Left hindlimb (tissue), 1 donor: ENCODE results near the gene FAM229B.
A peak's percentile ranks its signal among the peaks of the same experiment; 100 is the strongest.
"Not testable (repeated sequence)": the region's sequence is repeated elsewhere in the genome, so short reads cannot be mapped to it uniquely, and the experiment has no call there.

Experiments
- DNase-seq: peaks from one replicate; pipeline ENCODE4 v3.0.0-alpha.2; 2018

Gene FAM229B

DNA sequence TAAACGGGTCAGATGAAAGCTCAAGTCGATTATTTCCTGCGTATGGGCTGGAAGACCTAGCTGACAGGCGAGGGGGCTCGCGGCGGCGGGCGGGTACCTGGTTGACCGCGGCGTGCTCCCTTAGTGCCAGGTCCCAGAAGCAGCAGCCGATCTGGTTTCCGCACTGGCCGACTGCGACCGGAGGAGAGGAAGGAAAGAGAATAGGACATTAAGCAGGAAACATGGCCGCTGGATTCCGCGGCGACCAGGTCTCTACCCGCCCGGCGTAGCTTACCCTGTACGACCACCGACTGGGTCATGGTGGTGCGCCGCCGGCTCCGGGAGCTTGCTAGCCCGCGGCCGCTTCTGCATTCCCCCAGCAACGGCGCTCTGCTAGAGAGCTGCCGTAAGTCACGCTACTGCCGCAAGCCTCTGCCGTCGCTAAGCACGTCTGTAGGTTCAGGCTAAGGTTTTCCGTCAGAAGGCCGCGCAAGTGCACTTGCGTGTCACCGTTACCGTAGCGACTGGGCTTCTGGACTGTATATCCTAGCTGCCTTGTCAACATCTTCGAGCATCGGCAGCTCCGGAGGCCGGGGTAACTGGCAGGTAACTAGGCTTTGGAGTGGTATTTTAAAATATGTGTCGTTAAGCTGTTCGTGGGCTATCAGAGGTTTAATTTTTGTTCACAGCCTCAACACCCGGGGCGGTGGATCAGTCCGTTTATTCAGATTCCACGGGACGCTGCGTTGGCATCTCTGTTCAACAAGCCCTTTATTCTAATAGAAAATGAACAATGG lies at the start of gene FAM229B, which contains the start of gene TUBE1:
FAM229B (plus strand) TSS at position 456 of the 776 bp plus-strand sequence. CDS start 11,693 bp downstream, outside the sequence.
TUBE1 (minus strand) TSS at position 347 of the 776 bp plus-strand sequence; CDS start at position 299, 48 bp downstream.
- peak; percentile 95 for DNase-seq

DNA sequence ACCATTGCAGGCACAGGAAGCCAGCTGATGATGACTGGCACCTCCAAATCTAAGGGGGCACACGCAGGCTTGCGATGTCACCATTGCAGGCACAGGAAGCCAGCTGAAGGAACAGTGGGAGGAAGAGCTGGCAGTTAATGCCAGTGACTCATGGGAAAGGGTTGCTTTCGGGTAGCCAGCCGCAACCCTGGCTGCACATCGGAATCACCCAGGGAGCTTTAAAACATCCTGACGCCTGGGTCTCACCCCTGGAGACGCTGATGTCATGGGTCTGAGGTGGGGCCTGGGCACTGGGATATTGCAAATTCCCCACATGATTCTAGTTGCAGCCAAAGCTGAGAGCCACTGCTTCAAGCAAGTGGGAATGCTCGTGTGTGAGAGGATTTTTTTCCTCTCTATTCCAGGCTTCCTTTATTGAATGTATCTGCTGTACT lies 49.6 kb upstream of the FAM229B start:
- no peak for DNase-seq

DNA sequence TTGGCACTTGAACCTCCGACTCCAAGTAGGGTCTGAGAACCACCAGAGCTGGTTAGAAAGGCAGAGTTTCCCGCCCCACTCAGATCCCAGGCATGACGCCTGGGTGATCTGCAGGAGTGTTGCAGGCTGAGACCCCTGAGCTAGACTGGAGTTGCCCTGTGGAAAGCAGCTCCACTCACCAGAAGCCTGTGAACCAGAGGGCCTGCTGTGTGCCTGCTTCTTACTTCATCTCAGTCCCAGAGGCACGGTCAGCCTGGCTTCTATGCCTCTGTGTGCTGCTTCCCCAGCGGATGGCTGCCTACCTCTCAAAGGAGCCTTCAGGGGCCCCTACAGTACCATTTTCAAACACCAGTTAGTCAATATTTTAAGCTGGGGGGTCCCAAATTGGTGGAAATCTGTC lies 49.1 kb upstream of the FAM229B start:
- DNase-seq, result no peak

DNA sequence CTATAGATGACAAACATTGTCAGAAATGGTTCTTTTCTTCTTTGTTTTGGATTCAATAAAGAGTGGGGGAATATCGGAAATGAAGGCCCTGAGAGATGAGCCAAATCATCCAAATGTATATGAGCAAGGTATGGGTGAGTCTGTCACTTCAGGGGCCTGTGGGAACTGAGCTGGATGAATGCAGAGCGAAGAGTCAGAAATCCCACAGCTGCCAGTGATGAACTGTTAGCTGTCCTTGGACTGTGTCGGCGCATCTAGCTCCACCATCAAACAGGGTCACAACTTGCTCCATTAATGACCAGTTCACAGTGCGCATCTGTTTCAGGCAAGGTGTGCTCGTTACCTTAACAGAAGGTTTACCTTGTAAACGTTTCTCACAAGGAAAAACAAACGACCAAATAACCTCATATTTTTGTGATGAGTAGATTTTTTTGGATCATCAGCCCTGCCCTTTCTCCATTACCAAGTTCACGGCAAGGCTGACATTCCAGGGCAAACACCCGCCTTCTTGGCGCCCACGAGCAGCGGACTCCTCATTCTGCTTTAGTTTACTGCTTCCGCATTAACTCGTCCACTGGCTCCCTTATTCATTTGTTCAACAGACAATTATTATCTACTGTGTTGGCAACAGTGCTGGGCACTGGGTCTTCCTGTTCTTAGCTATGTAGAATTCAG lies 48.5 kb upstream of the FAM229B start:
- no peak for DNase-seq

DNA sequence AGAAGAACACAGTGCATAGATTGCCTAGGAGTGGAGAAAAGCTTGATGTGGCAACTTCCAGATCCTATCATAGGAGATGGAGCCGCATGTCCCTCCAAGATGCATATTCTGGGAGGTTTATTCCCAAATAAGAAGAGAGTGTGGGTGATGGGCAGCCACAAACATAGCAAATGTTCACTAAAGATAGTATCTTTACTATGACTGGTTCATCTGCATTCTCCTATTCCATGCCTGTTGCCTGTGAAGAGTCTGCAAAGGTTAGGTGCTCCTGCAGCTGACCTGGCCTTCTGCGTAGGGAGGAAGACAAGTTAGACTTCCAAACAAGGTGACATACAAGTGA lies 48.0 kb upstream of the FAM229B start:
- DNase-seq, result no peak

DNA sequence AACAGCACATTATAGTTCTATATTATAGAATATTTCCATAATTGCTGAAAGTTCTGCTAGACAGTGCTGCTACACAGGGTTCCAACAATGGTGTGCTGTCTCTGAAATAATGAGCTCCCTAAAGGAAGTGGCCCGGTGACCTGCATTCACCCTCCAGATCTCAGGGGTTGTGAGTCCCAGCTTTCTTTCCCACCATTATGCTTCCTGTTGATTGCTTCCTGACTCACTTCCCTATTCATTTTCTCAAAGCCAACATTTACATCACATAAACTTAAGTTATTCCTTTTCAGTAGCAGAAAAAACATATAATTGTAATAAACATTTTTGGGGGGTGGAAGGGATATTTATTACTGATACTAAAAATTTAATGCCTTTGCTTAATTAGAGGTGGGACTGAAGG lies 46.4 kb upstream of the FAM229B start:
- no peak for DNase-seq

DNA sequence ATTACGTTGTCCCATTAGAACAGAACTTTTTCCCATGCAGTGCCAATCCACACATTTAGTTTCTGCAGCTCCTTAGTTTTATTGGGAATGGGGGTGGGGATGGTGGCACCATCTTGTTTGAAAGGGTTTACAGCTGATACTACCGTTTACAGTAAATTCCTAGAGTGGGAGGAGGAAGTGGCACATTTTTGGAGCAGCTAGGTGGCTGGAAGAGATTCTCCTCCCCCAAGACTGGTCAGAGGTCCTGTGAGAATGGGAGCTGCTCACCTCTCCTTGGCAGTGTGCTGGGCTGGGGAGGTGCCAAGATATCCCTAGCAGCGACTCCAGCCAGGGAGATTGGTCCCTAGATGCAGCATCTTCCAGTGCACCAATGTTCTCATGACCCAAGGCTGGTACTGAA lies 45.9 kb upstream of the FAM229B start:
- no peak for DNase-seq

GRCh38 chr6:112043032-112044007 lies 44.1 kb upstream of the FAM229B start:
- peak; percentile 94 for DNase-seq

DNA sequence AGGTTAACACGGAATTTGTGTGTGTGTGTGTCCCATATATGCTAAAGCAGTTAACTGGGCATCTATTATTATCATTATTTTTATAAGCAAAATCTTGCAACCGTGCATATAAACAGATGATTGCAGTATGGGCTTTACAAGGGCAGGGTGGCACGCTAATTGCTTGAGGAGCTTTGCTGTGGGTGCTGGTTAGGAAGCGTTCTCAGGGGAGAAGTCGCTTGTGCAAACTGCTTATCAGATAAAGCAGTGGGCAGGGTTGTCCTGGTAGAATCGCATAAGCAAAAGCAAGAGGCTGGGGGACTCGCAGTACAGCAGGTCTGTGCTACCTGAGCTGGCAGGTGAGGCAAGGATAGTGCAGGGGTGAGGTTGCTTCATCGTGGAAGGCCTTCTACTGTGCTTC lies 43.2 kb upstream of the FAM229B start:
- DNase-seq, result no peak

DNA sequence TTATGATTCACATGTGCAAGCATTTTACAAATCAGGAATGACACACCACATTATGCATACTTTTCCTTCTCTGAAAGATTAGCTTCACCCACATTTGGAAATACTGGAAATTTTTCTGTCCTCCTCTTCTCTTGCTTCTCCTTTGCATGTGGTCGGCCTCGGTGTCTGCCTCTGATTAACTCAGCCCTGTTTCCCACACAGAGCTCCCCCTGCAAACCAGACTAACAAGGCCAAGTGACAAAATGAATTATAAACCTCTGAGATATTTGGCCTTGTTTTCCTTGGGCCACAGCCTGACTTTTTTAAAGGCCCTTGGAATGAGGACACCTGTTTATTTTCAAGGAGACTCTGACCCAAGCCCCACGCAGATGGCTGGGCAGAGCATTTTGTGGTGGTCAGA lies 42.5 kb upstream of the FAM229B start:
- DNase-seq, result no peak

DNA sequence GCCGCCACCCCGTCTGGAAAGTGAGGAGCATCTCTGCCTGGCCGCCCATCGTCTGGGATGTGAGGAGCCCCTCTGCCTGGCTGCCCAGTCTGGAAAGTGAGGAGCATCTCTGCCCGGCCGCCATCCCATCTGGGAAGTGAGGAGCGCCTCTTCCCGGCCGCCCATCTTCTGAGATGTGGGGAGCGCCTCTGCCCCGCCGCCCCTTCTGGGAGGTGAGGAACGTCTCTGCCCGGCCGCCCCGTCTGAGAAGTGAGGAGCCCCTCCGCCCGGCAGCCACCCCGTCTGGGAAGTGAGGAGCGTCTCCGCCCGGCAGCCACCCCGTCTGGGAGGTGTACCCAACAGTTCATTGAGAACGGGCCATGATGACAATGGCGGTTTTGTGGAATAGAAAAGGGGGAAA lies 39.9 kb upstream of the FAM229B start:
- not testable (repeated sequence) for DNase-seq

GRCh38 chr6:112049026-112049799 lies 38.2 kb upstream of the FAM229B start:
- DNase-seq, result no peak

GRCh38 chr6:112049996-112050395 lies 37.4 kb upstream of the FAM229B start:
- DNase-seq, result no peak

- no peak for DNase-seq
Observed at GRCh38 chr6:112050429-112050828, 37.0 kb upstream of the FAM229B start.

GRCh38 chr6:112051251-112051740 lies 36.1 kb upstream of the FAM229B start:
- not testable (repeated sequence) for DNase-seq

- no peak for DNase-seq
Observed at GRCh38 chr6:112054001-112054400, 33.4 kb upstream of the FAM229B start, which contains the start of gene CCN6. Gene CCN6 (plus strand): TSS chr6:112054104. CDS start chr6:112054358, 254 bp downstream.

- DNase-seq, result no peak
Observed at GRCh38 chr6:112054555-112055190, 32.7 kb upstream of the FAM229B start.

DNA sequence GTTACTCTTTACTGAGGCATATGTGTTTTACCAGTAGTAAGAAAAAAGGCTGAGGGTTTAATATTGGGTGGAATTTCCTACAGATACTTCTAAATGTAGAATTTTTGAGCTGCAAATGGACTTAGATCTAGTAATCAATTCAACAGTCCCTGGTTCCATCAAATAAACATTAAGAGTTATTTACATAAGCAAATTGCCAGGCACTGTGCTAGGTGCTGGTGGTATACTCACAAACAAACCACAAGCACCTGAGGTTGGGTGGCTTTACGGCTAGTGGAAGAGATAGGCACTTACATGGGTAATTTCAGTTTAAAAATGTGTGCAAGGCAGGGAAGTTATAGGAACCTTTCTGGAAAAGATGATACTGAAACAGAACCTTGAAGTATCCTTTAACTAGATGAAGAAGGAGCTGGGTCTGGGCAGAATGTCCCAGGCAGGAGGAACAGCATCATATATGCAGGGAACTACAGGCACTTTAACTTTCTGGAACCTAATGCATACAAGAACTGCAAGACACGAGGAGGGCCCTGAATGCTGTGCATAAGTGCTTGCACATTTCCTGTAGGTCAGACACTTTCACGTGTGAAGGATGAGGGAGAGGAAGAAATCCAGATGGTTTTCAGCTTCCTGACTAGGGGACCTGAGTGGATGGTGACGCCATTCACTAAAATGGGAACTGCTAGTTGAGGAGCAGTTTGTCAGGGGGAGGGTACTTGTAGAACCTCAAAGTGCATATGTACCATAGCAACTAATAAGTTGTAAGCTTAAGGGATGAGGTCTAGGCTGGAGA lies 29.0 kb upstream of the FAM229B start:
- DNase-seq, result no peak

DNA sequence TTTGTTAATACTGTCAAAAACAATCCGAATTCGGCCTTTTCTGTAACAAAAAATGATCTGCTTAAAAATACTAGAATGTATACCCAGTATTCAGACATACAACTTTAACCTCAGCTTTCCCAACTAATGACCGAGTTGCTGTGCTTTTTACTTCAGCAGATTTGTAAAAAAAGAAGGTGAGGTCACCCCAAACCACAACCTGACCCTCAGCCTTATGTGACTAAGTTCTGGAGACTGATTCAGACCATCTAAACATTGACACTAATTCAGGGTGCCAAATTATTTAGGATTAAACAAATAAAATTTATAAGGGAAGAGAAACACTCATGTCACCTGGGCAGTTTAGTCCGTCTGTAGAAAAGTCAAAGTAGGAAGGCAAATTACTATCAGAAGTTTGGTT lies 25.8 kb upstream of the FAM229B start:
- DNase-seq, result no peak

GRCh38 chr6:112062966-112063365 lies 24.4 kb upstream of the FAM229B start:
- no peak for DNase-seq
